H9 (cell line): ENCODE data around the gene TM4SF5. TPM values are rescaled to one million over a fixed set of nuclear protein-coding genes. Genes with fewer than 3 reads are reported as not detected.

Experiments
- DNase-seq: peaks from one replicate; pipeline ENCODE4 v3.0.0-alpha.2; 2017
- H2AFZ ChIP-seq: one replicate; pipeline ENCODE4 v1.6.1; 2013; ENCODE audit warnings: mild to moderate bottlenecking, low read length, control low read depth, moderate library complexity
- H2AK5ac ChIP-seq: 2 replicates; pipeline ENCODE4 v1.6.1; 2013; ENCODE audit warnings: low read length, control low read depth, mixed read lengths; ENCODE audit not compliant: insufficient read length
- H2BK120ac ChIP-seq: one replicate; pipeline ENCODE4 v1.6.1; 2013; ENCODE audit warnings: low read depth, mild to moderate bottlenecking, low read length, control low read depth, inconsistent platforms; ENCODE audit not compliant: poor library complexity, severe bottlenecking
- H2BK12ac ChIP-seq: 2 replicates; pipeline ENCODE4 v1.6.1; 2013; ENCODE audit warnings: low read length, control low read depth, mixed read lengths, low read depth; ENCODE audit not compliant: insufficient read length
- H2BK15ac ChIP-seq: 2 replicates; pipeline ENCODE4 v1.6.1; 2013; ENCODE audit warnings: low read depth, low read length, control low read depth
- H2BK20ac ChIP-seq: one replicate; pipeline ENCODE4 v1.6.1; 2013; ENCODE audit warnings: low read depth, mild to moderate bottlenecking, low read length, control low read depth, inconsistent platforms; ENCODE audit not compliant: poor library complexity, severe bottlenecking
- H2BK5ac ChIP-seq: 2 replicates; pipeline ENCODE4 v1.6.1; 2013; ENCODE audit warnings: low read length, control low read depth, mixed read lengths; ENCODE audit not compliant: insufficient read length
- H3K14ac ChIP-seq: 2 replicates; pipeline ENCODE4 v1.6.1; 2013; ENCODE audit warnings: low read length, control low read depth; ENCODE audit not compliant: insufficient read depth
- H3K18ac ChIP-seq: 2 replicates; pipeline ENCODE4 v1.6.1; 2013; ENCODE audit warnings: low read depth, mild to moderate bottlenecking, mixed read lengths, low read length, control low read depth; ENCODE audit not compliant: insufficient read length
- H3K23ac ChIP-seq: 2 replicates; pipeline ENCODE4 v1.6.1; 2013; ENCODE audit warnings: low read length, control low read depth, mixed read lengths, low read depth; ENCODE audit not compliant: insufficient read length
- H3K23me2 ChIP-seq: 2 replicates; pipeline ENCODE4 v1.6.1; 2013; ENCODE audit warnings: low read depth, mild to moderate bottlenecking, mixed read lengths, low read length, control low read depth; ENCODE audit not compliant: insufficient read length, poor library complexity, severe bottlenecking
- H3K27ac ChIP-seq: 2 replicates; pipeline ENCODE4 v1.5.1; 2013; ENCODE audit warnings: low read length, control low read depth, mixed read lengths, low read depth; ENCODE audit not compliant: insufficient read length
- H3K27me3 ChIP-seq: 2 replicates; pipeline ENCODE4 v1.6.1; 2013; ENCODE audit warnings: low read length, control low read depth, inconsistent platforms; ENCODE audit not compliant: insufficient read depth
- H3K4ac ChIP-seq: 2 replicates; pipeline ENCODE4 v1.6.1; 2013; ENCODE audit warnings: low read depth, mild to moderate bottlenecking, control low read depth, inconsistent platforms, low read length, moderate library complexity
- H3K4me1 ChIP-seq: 2 replicates; pipeline ENCODE4 v1.6.1; 2013; ENCODE audit warnings: low read length, control low read depth, inconsistent platforms; ENCODE audit not compliant: insufficient read depth
- H3K4me2 ChIP-seq: 2 replicates; pipeline ENCODE4 v1.6.1; 2013; ENCODE audit warnings: low read length, control low read depth, mixed read lengths; ENCODE audit not compliant: insufficient read length, insufficient read depth
- H3K56ac ChIP-seq: 2 replicates; pipeline ENCODE4 v1.6.1; 2013; ENCODE audit warnings: low read depth, mild to moderate bottlenecking, mixed read lengths, low read length, control low read depth; ENCODE audit not compliant: insufficient read length
- H3K79me1 ChIP-seq: 2 replicates; pipeline ENCODE4 v1.6.1; 2013; ENCODE audit warnings: low read depth, mild to moderate bottlenecking, moderate library complexity, low read length, control low read depth, inconsistent platforms; ENCODE audit not compliant: insufficient read depth, poor library complexity, severe bottlenecking
- H3K79me2 ChIP-seq: 2 replicates; pipeline ENCODE4 v1.6.1; 2013; ENCODE audit warnings: low read length, control low read depth, inconsistent platforms; ENCODE audit not compliant: insufficient read depth
- H3K9ac ChIP-seq: 2 replicates; pipeline ENCODE4 v1.6.1; 2013; ENCODE audit warnings: low read length, control low read depth, mixed read lengths; ENCODE audit not compliant: insufficient read length; ENCODE audit errors: extremely low read depth
- H3K9me3 ChIP-seq: one replicate; pipeline ENCODE4 v1.6.1; 2013; ENCODE audit warnings: low read depth, low read length, inconsistent platforms; ENCODE audit not compliant: control insufficient read depth
- H3T11ph ChIP-seq: one replicate; pipeline ENCODE4 v1.6.1; 2013; ENCODE audit warnings: mild to moderate bottlenecking, low read length, control low read depth, inconsistent platforms
- H4K20me1 ChIP-seq: one replicate; pipeline ENCODE4 v1.6.1; 2013; ENCODE audit not compliant: control insufficient read depth, insufficient read length, insufficient read depth
- H4K5ac ChIP-seq: 2 replicates; pipeline ENCODE4 v1.6.1; 2013; ENCODE audit warnings: low read depth, mild to moderate bottlenecking, mixed read lengths, low read length, control low read depth; ENCODE audit not compliant: insufficient read length
- H4K8ac ChIP-seq: replicated peaks from 2 replicates; pipeline ENCODE4 v1.6.1; 2013; ENCODE audit warnings: low read length, control low read depth, mixed read lengths, low read depth; ENCODE audit not compliant: insufficient read length
- H4K91ac ChIP-seq: 2 replicates; pipeline ENCODE4 v1.6.1; 2013; ENCODE audit warnings: low read depth, mild to moderate bottlenecking, moderate library complexity, mixed read lengths, low read length, control low read depth; ENCODE audit not compliant: insufficient read length
- H3K27ac Mint-ChIP-seq, 3 experiments: 2 replicates in 2 of 3; 3 replicates in 1 of 3; pipeline ENCODE4 v1.8.0; 2020 to 2021; ENCODE audit warnings: mixed read lengths in 3 of 3, mild to moderate bottlenecking in 1 of 3, moderate library complexity in 1 of 3
- H3K27me3 Mint-ChIP-seq: 2 replicates; pipeline ENCODE4 v1.8.0; 2021; ENCODE audit warnings: low read depth, mild to moderate bottlenecking, moderate library complexity, mixed read lengths
- H3K36me3 Mint-ChIP-seq, 3 experiments: 2 replicates in 2 of 3; 3 replicates in 1 of 3; pipeline ENCODE4 v1.8.0; 2020 to 2021; ENCODE audit warnings: low read depth in 3 of 3, mixed read lengths in 3 of 3; ENCODE audit not compliant: insufficient read depth in 1 of 3
- H3K4me1 Mint-ChIP-seq, 2 experiments: 2 replicates each; pipeline ENCODE4 v1.8.0; 2020; ENCODE audit warnings: mixed read lengths in 2 of 2
- H3K4me3 Mint-ChIP-seq, 2 experiments: 2 replicates in 1 of 2; 3 replicates in 1 of 2; pipeline ENCODE4 v1.8.0; 2020 to 2021; ENCODE audit warnings: mild to moderate bottlenecking in 2 of 2, mixed read lengths in 2 of 2, moderate library complexity in 1 of 2
- H3K9me3 Mint-ChIP-seq, 2 experiments: 2 replicates in 1 of 2; 3 replicates in 1 of 2; pipeline ENCODE4 v1.8.0; 2020; ENCODE audit warnings: mild to moderate bottlenecking in 2 of 2, mixed read lengths in 2 of 2, moderate library complexity in 1 of 2
- WGBS: extraction: QIAGEN DNeasy Blood & Tissue Kit; methylation state at CpG from one replicate; pipeline ENCODE4 v1.1.7; 2013; ENCODE audit warnings: missing lambda C conversion rate, low lambda C conversion rate, mixed read lengths; ENCODE audit not compliant: insufficient read length; ENCODE audit errors: extremely low coverage; 5-methylcytosine and 5-hydroxymethylcytosine counted together
- total RNA-seq: library from RNA; stranded (reverse); gene quantifications from 2 replicates; pipeline ENCODE4 v1.2.1, GENCODE V29; 2021
- TF ChIP-seq, protein P1 (sequence below): fragments of 200-600 bp; sonication (generic); conservative IDR thresholded peaks from 3 replicates; pipeline ENCODE4 v1.8.0; 2021; ENCODE audit warnings: antibody characterized with exemption, mild to moderate bottlenecking

The TM4SF5 gene
- total RNA-seq, 1 experiment from 2014 or later = not detected

DNA sequence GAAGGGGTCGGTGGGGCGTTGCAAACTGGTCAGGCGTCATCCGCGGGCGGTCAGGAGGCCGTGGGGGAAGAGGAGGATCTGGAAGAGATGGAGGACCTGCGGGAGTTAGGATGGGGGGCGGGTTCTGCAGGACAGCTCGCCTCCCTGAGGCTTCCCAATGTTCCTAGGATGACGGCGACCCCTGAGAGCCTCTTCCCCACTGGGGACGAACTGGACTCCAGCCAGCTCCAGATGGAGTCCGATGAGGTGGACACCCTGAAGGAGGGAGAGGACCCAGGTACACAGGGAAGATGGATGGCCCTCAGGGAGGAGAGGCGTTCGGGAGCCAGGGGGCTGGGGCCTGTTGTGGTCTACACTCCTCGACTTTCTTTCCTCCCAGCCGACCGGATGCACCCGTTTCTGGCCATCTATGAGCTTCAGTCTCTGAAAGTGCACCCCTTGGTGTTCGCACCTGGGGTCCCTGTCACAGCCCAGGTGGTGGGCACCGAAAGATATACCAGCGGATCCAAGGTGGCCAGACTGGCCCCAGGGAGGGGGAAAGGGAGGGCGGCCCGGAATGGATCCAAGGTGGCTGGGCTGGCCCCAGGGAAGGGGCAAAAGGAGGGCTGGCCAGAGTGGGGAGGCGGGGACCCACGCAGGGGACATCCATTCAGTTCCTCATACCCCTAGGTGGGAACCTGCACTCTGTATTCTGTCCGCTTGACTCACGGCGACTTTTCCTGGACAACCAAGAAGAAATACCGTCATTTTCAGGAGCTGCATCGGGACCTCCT is 36.1 kb downstream of the TM4SF5 start:
- H3K36me3 Mint-ChIP-seq = peaks cover 14 to 31% (median 30%) of the 10 kb centered on the region in 3 experiments; a peak in 6 of 7 replicates
- Histone ChIP-seq H2AFZ (no peak overlapping the region), H3K4me2 (peak overlapping the region; percentile 82)

More for the DNA sequence above, 36.1 kb downstream of the TM4SF5 start:
- no peak overlapping the region for H3K14ac ChIP-seq
- H3K27me3 ChIP-seq = no peaks in the 10 kb centered on the region
- Mint-ChIP-seq H3K27ac (peak overlapping the region in 2 of 3 experiments; percentile 91 to 93; a peak in 3 of 7 replicates), H3K9me3 (no peaks in the 10 kb centered on the region), H3K4me1 (peaks cover 15 to 16% of the 10 kb centered on the region in 2 experiments), H3K27me3 (no peaks in the 10 kb centered on the region; the same call in 1 of the 2 replicates), H3K4me3 (peak overlapping the region; percentile 86 to 96)
- DNase-seq = no peak
- no peak overlapping the region for H2BK120ac ChIP-seq
- no peak overlapping the region for H4K91ac ChIP-seq
- H3K9ac ChIP-seq = peak overlapping the region; percentile 46
- H2AK5ac ChIP-seq = no peak overlapping the region
- no peak overlapping the region for H2BK5ac ChIP-seq
- no peaks in the 10 kb centered on the region for H3K9me3 ChIP-seq
- no peak overlapping the region for H3K23ac ChIP-seq
- no peak overlapping the region for H2BK20ac ChIP-seq
- H3K79me2 ChIP-seq = no peaks in the 10 kb centered on the region
- H3K79me1 ChIP-seq = no peaks in the 10 kb centered on the region
- H4K5ac ChIP-seq = no peak overlapping the region
- H3K4me1 ChIP-seq = no peaks in the 10 kb centered on the region
- H3K56ac ChIP-seq = no peak overlapping the region
- peaks cover 5% of the 10 kb centered on the region for H3K23me2 ChIP-seq
- no peak overlapping the region for H2BK15ac ChIP-seq
- no peak overlapping the region for H3T11ph ChIP-seq
- H3K18ac ChIP-seq = no peak overlapping the region
- H3K4ac ChIP-seq = no peak overlapping the region
- H4K8ac ChIP-seq = no peak overlapping the region
- no peaks in the 10 kb centered on the region for H4K20me1 ChIP-seq
- H3K27ac ChIP-seq = no peak overlapping the region
- no CpG with 5 or more reads among the region's 32 CpGs for WGBS
- TF ChIP-seq, protein P1, sequence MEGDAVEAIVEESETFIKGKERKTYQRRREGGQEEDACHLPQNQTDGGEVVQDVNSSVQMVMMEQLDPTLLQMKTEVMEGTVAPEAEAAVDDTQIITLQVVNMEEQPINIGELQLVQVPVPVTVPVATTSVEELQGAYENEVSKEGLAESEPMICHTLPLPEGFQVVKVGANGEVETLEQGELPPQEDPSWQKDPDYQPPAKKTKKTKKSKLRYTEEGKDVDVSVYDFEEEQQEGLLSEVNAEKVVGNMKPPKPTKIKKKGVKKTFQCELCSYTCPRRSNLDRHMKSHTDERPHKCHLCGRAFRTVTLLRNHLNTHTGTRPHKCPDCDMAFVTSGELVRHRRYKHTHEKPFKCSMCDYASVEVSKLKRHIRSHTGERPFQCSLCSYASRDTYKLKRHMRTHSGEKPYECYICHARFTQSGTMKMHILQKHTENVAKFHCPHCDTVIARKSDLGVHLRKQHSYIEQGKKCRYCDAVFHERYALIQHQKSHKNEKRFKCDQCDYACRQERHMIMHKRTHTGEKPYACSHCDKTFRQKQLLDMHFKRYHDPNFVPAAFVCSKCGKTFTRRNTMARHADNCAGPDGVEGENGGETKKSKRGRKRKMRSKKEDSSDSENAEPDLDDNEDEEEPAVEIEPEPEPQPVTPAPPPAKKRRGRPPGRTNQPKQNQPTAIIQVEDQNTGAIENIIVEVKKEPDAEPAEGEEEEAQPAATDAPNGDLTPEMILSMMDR = no peak
- H2BK12ac ChIP-seq = no peak overlapping the region
